GM19025 (cell line): Measurements from ENCODE around the gene ATP7A.
"Not testable (repeated sequence)": the region's sequence is repeated elsewhere in the genome, so short reads cannot be mapped to it uniquely, and the experiment has no call there.

Experiments used
- ATAC-seq: cut with Tn5 transposase; IDR thresholded peaks from one replicate; pipeline ENCODE4 v1.9.1; 2021; ENCODE audit warnings: mild to moderate bottlenecking, low read depth, moderate library complexity; ENCODE audit not compliant: unreplicated experiment

The ATP7A gene

GRCh38 chrX:78024349-78025059 lies 114.0 kb downstream of the ATP7A start:
- ATAC-seq = no peak

- ATAC-seq = no peak
These were observed 117.3 kb downstream of the ATP7A start for GRCh38 chrX:78027798-78028197.

GRCh38 chrX:78029663-78030062 lies 119.2 kb downstream of the ATP7A start:
- no peak for ATAC-seq

GRCh38 chrX:78035061-78035460 lies 124.6 kb downstream of the ATP7A start:
- ATAC-seq = no peak

GRCh38 chrX:78037881-78038280 lies 127.4 kb downstream of the ATP7A start:
- no peak for ATAC-seq

GRCh38 chrX:78042601-78043000 lies 132.1 kb downstream of the ATP7A start:
- no peak for ATAC-seq

GRCh38 chrX:78046362-78046761 lies 135.9 kb downstream of the ATP7A start:
- ATAC-seq = no peak

- ATAC-seq = no peak
These were observed 137.6 kb downstream of the ATP7A start for GRCh38 chrX:78048052-78048451.

GRCh38 chrX:78063687-78064086 lies 153.2 kb downstream of the ATP7A start:
- no peak for ATAC-seq

GRCh38 chrX:78064152-78064551 lies 153.7 kb downstream of the ATP7A start:
- ATAC-seq = no peak

- peak; percentile 79 for ATAC-seq
These were observed 154.5 kb downstream of the ATP7A start for GRCh38 chrX:78064698-78065601.

- ATAC-seq = no peak
These were observed 155.6 kb downstream of the ATP7A start for GRCh38 chrX:78066110-78066509.

- no peak for ATAC-seq
These were observed 160.8 kb downstream of the ATP7A start for GRCh38 chrX:78071331-78071730.

- ATAC-seq = not testable (repeated sequence)
These were observed 162.9 kb downstream of the ATP7A start for GRCh38 chrX:78073147-78074077.

- no peak for ATAC-seq
These were observed 163.6 kb downstream of the ATP7A start for GRCh38 chrX:78074088-78074487.

GRCh38 chrX:78075787-78076389 lies 165.4 kb downstream of the ATP7A start:
- ATAC-seq = no peak

- ATAC-seq = not testable (repeated sequence)
These were observed 170.9 kb downstream of the ATP7A start for GRCh38 chrX:78081413-78081812.

GRCh38 chrX:78092296-78092695 lies 181.8 kb downstream of the ATP7A start:
- peak; percentile 85 for ATAC-seq

GRCh38 chrX:78098108-78098507 lies 187.6 kb downstream of the ATP7A start:
- no peak for ATAC-seq
